Placental pericyte (primary cell): ENCODE results near the gene OR4B1. TPM values are rescaled to one million over a fixed set of nuclear protein-coding genes. Genes with fewer than 3 reads are reported as not detected.

Experiments used
- total RNA-seq: library from RNA; depleted of rRNA; stranded (reverse); fragments of >200 nt; gene quantifications from 2 replicates; pipeline ENCODE4 v1.2.3, GENCODE V29; 2012

The OR4B1 gene
- not detected in 2 replicates for total RNA-seq

GRCh38 chr11:48216510-48216909, at the start of gene OR4B1:
TSS of gene OR4B1 (plus strand) at chr11:48216810. CDS start at chr11:48216810, 0 bp downstream.

GRCh38 chr11:48244804-48245203, 28.2 kb downstream of the OR4B1 start, which contains the start of gene OR4X2:
TSS of gene OR4X2 (plus strand) at chr11:48245104. CDS start at chr11:48245104, 0 bp downstream.

GRCh38 chr11:48263423-48263911, 46.9 kb downstream of the OR4B1 start, which contains the start of gene OR4X1:
TSS of gene OR4X1 (plus strand) at chr11:48263861. CDS start at chr11:48263861, 0 bp downstream.

Other genes starting within 250 kb of the OR4B1 start
- gene PTPRJ, start 236.3 kb upstream of the OR4B1 start, total RNA-seq = 29.5 and 30.0 TPM in 2 replicates
- not detected in 2 replicates for gene OR4X2, start 28.3 kb downstream of the OR4B1 start, total RNA-seq
- not detected in 2 replicates for gene OR4X1, start 47.1 kb downstream of the OR4B1 start, total RNA-seq
- not detected in 2 replicates for gene OR4S1, start 89.4 kb downstream of the OR4B1 start, total RNA-seq
- not detected in 2 replicates for gene OR4C3, start 108.1 kb downstream of the OR4B1 start, total RNA-seq
- gene OR4C5, start 149.7 kb downstream of the OR4B1 start, total RNA-seq = not detected in 2 replicates